ENCODE measurements around the gene AFM.

AFM gene

GRCh38 chr4:73470728-73471127 is 10.8 kb upstream of the AFM start:
- DNase-seq (ENCODE audit: low spot score): no peak
- no peak for TF ChIP-seq CTCF (IDR thresholded peaks at IDR 0.05; ENCODE audit: borderline replicate concordance, control extremely low read depth, extremely low read depth, insufficient read depth, missing control alignments)
- in situ Hi-C loops (cut with MboI; ENCODE audit: low sequenced_read_pairs, unreplicated experiment): no loop called here

DNA sequence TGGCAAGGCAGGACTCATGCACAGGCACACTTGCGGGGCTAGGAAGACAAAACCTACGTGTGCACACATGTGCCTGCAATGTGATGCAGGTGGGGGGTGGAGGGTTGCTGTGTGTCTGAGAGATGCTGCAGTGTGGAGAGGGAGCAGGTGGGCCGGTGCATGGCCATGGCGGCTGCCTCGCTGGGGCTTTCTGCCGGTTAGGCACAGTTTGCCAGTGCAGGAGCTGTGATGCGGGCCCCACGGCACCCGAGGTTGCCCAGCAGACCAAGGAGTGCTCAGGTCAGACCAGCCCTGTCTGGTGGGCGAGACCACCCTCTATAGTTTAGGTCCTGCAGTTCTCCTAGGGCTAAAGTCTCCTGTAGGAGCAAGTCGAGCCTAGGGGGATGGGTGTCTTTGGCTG is 4.4 kb upstream of the AFM start:
- in situ Hi-C loops (cut with MboI; ENCODE audit: low sequenced_read_pairs, unreplicated experiment): no loop called here
- TF ChIP-seq CTCF (IDR thresholded peaks at IDR 0.05; ENCODE audit: borderline replicate concordance, control extremely low read depth, extremely low read depth, insufficient read depth, missing control alignments): no peak
- no peak for DNase-seq (ENCODE audit: low spot score)

GRCh38 chr4:73479323-73479722 is 2.2 kb upstream of the AFM start:
- in situ Hi-C loops (cut with MboI; ENCODE audit: low sequenced_read_pairs, unreplicated experiment): no loop called here
- TF ChIP-seq CTCF (IDR thresholded peaks at IDR 0.05; ENCODE audit: borderline replicate concordance, control extremely low read depth, extremely low read depth, insufficient read depth, missing control alignments): no peak

DNA sequence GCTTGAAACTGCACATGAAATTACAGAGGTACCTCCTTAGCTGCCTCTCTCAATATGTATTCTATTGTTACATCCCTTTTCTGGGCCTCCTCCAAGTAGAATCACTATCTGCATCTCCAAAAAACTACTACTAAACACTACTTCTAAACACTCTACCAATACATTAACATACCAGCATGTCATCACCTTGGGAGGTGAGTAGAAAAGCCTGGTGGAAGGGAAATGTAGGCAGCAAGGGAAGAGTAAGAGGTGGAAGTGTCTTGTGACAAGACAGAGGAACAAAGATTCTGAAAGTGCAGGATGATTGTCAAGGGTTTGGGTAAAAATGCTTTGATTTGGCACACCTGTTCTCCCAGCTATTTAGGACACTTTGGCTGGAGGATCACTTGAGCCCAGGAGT is 3.5 kb downstream of the AFM start:
- in situ Hi-C loops (cut with MboI; ENCODE audit: low sequenced_read_pairs, unreplicated experiment): no loop called here
- no peak for DNase-seq (ENCODE audit: low spot score)
- TF ChIP-seq CTCF (IDR thresholded peaks at IDR 0.05; ENCODE audit: borderline replicate concordance, control extremely low read depth, extremely low read depth, insufficient read depth, missing control alignments): no peak

More at GRCh38 chr4:73479323-73479722, 2.2 kb upstream of the AFM start:
- no peak for DNase-seq (ENCODE audit: low spot score)

GRCh38 chr4:73485596-73485995 is 4.1 kb downstream of the AFM start:
- TF ChIP-seq CTCF (IDR thresholded peaks at IDR 0.05; ENCODE audit: borderline replicate concordance, control extremely low read depth, extremely low read depth, insufficient read depth, missing control alignments): no peak
- DNase-seq (ENCODE audit: low spot score): no peak
- in situ Hi-C loops (cut with MboI; ENCODE audit: low sequenced_read_pairs, unreplicated experiment): no loop called here

DNA sequence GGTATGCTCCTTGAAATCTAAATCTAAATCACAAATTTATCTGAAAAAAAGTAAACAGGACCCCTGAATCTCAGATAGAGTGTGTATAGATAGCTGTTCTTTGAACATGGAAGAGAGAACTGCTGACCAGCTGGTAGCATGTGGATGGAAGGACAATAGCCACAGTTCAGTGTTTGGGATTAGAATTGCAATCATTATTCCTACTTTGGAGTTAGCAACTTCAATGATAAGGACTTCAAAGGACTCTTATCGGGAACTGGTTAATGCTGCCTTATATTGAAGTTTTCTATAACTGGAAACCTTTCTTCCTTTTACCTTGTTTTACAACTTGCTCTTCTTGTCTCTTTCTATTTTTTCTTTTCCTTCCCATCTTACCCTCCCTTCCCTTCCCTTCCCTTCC is 5.0 kb downstream of the AFM start:
- in situ Hi-C loops (cut with MboI; ENCODE audit: low sequenced_read_pairs, unreplicated experiment): no loop called here
- DNase-seq (ENCODE audit: low spot score): no peak
- no peak for TF ChIP-seq CTCF (IDR thresholded peaks at IDR 0.05; ENCODE audit: borderline replicate concordance, control extremely low read depth, extremely low read depth, insufficient read depth, missing control alignments)

DNA sequence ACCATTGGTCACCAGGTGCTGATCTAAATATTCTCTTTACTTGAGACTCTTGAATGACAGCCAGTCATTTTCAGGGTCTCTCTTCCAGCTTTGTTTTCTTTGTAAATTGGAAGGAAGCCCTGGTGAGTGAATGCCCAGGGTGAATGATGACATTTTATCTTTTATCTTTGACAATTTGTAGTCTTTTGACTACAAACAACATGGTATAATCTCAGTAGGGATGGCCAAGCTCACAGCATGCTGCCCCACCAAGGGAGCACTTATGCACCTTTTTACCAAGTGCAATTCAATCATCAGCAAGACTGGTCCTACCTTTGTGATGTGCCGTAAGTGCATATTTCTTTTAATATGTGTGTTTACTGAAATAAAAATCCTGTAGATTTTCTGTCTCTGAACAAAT is 5.7 kb downstream of the AFM start:
- DNase-seq (ENCODE audit: low spot score): no peak
- in situ Hi-C loops (cut with MboI; ENCODE audit: low sequenced_read_pairs, unreplicated experiment): no loop called here
- TF ChIP-seq CTCF (IDR thresholded peaks at IDR 0.05; ENCODE audit: borderline replicate concordance, control extremely low read depth, extremely low read depth, insufficient read depth, missing control alignments): no peak

Measured in GM13976 (cell line).